OCI-M1 (cell line): ENCODE measurements around the gene DHFR.
"Not testable (repeated sequence)": the region's sequence is repeated elsewhere in the genome, so short reads cannot be mapped to it uniquely, and the experiment has no call there.

Experiments used
- DNase-seq: peaks from one replicate; lab custom pipeline; 2025; lab: John Stamatoyannopoulos, UW

The DHFR gene

DNA sequence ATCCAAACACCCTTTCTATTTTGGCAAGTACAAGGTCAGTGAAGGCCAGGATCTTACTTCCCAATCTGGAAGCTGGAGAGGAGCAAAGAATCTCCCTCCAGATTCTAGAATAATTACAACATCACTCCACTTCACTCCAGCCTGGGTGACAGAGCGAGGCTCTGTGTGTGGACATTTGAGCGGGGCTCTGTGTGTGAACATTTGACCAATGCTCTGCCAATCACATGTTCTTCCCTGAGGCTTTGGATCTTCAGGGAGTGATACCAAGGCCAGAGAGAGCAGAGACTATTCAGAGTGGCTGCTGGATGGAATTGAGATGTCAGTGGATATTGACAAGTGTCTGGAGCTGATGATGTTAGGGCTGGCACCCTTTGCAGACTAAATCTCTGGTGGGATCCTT is 60.0 kb downstream of the DHFR start:
- no peak for DNase-seq

DNA sequence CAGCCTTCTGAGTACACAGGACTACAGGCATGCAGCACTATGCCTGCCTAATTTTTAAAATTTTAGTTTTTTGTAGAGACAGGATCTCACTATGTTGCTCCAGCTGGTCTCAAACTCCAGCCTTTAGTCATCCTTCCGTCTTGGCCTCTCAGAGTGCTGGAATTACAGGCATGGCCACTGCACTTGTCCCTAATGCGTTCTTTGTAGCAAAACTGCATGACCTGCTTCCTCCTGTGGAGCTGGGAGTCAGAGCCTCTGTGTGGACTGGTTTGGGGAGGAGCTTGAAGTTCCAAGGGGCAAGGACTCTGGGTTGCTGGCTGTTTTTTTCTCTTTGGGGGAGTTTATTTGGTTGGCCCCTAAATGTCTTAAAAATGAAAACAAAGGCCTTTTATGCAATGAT is 62.0 kb downstream of the DHFR start:
- no peak for DNase-seq

DNA sequence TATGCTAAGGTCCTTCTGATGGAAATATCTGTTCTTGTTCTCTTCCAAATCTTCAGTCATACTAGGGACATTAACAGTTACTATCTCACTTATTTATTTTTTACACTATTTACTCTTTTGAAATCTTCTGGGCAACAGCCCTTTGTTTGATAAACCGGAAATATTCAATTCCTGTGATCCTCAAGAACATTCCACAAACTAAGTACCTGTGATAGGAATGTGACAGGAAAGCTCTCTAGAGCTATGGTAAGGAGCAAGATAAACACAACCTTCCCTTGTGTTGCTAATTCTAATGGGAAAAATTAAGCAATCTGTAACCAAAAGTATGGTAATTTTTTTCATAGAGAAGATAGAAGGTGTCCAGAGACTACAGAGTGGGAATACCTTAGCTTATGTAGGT is 62.7 kb downstream of the DHFR start:
- DNase-seq = no peak

DNA sequence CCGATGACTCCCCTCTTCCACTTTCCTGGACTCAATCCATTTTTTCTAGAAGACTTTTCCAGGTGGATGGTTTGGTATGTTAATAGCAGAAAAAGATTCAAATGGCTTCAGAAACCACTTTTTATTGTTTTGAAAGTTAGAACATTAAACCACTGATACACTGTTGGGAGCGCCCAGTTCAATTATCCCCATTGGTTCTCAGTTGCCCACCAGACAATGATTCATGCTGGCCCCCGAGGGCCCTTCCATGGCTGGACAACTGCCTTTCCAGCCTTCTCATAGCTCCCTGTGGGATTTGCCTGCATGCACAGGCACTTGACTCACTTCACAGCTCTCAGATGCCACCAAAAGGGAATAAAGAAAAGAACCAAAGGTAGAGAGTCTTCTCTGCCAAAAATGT is 63.4 kb downstream of the DHFR start:
- no peak for DNase-seq

DNA sequence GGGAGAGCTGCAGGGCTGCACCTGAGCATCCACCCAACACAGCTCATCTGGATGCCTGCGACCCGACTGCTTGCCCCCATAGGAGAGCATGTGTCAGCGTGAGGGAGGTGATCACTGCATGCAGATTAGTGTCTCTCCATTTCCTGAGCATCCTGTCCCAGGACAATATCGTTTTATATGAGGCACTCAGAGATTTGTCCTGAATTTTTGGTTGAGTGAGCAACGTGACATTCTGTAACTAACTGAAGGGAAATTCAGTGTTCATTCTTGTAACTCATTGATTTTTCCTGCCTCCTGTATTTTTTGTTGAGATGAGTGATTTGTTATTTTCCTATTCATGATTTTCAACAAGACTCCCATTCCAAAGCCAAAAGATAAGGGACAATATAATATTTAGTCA is 64.0 kb downstream of the DHFR start:
- DNase-seq = no peak

DNA sequence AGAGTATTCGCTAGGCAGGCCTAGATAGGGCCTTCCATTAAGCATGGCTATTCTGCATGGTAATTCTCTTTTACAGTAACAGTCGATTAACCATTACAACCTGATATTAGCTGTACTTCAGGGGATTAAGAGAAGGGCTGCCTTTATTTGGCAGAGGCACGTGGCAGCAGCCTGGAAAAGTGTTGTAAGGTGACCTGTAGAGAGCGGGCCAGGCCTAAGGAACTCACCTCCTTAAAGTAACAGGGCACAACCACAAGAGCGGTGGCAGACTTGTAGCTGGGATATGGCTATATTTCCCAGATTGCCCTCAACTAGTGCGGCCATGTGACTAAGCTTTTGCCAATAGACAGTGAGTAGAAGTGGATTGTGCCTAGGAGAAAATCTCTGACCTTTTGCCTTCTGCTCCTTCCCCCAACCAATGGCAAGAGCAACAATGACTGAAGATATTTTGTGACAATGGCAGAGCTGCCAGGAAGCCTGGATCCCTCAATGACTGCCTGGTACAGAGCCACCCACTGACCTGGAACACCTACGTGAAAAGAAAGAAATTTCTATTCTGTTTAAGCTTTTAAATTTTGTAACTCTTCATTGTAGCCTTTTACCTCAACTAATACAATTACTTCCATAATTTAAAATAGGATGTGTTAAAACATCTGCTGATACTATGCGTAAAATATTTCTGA is 65.8 kb downstream of the DHFR start:
- DNase-seq = no peak

DNA sequence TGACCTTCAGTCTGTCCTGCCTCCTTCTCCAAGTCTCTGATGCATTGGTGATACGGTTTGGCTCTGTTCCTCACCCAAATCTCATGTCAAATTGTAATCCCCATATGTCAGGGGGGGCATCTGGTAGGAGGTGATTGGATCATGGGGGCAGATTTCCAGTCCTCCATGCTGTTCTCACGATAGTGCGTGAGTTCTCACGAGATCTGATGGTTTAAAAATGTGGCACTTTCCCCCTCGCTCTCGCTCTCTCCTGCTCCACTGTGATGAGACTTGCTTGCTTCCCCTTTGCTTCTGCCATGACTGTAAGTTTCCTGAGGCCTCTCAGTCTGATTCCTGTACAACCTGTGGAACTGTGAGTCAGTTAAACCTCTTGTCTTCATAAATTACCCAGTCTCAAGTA is 70.0 kb downstream of the DHFR start:
- no peak for DNase-seq

DNA sequence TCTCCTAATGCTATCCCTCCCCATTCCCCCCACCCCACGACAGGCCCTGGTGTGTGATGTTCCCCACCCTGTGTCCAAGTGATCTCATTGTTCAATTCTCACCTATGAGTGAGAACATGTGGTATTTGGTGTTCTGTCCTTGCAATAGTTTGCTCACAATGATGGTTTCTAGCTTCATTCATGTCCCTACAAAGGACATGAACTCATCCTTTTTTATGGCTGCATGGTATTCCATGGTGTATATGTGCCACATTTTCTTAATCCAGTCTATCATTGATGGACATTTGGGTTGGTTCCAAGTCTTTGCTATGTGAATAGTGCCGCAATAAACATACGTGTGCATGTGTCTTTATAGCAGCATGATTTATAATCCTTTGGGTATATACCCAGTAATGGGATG is 74.5 kb downstream of the DHFR start:
- not testable (repeated sequence) for DNase-seq

DNA sequence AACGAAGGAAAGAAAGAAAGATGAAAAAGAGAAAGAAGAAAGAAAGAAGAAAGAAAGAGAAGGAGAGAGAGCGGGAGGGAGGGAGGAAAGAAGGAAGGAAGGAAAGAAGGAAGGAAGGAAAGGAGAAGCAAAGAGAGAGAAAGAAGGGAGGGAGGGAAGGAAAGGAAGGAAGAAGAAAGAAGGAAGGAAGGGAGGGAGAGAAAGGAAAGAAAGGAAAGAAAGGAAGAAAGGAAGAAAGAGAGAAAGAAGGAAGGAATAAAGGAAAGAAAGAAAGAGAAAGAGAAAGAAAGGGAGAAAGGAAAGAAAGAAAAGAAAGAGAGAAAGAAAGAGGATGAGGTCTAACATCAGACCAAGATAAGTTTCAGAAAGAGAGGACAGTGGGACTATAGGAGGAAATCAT is 75.7 kb downstream of the DHFR start:
- DNase-seq = no peak

DNA sequence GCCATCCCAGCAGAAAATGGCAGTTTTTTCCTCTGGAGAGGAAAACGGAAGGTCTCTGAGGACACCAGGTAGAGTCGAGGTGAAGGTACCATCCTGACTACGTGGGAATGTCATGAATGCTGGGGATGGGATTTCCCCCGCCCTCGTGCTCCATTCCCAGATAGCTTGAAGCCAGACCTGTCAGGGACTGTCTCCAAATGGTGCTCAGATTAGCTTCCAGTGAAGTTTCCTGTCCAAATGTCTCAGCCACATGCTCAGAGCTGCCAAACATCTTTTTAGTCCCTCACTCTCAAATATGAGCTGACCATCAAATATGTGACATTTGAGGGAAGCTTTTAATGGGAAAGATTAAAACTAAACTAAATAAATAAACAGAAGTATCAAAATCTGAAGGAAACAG is 77.1 kb downstream of the DHFR start:
- DNase-seq = no peak

DNA sequence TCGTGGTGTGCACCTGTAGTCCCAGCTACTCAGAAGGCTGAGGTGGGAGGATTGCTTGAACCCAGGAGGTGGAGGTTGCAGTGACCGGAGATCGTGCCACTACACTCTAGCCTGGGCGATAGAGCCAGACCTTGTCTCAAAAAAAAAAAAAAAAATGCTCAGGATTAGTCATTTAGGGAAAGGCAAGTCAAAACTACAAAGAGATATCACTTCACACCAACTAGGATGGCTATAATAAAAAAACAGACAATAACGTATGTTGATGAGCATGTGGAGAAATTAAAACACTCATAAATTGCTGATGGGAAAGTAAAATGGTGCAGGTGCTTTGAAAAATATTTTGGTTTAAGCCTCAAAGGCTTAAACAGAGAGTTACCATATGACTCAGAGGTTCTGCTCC is 78.4 kb downstream of the DHFR start:
- no peak for DNase-seq
